Stomach (tissue), 9 donors: ENCODE measurements around the gene NATD1. TPM values are rescaled to one million over a fixed set of nuclear protein-coding genes. Genes with fewer than 3 reads are reported as not detected.

ENCODE experiments used
- DNase-seq, 2 donors: peaks; one replicate each; pipeline versions ENCODE4 v3.0.0 to v3.0.0-alpha.2; 2013 to 2019
- H3K27ac ChIP-seq, 5 donors: fragments of 200-600 bp in 4 of 5; sonication (generic) in 4 of 5; one replicate each; pipeline ENCODE4 v1.5.1; 2013 to 2019; ENCODE audit warnings: mild to moderate bottlenecking in 1 of 5, moderate library complexity in 1 of 5
- H3K27me3 ChIP-seq, 3 donors: fragments of 200-600 bp; sonication (generic); one replicate each; pipeline ENCODE4 v1.5.1; 2017 to 2019; ENCODE audit warnings: mixed run types in 1 of 3
- H3K36me3 ChIP-seq, 4 donors: fragments of 200-600 bp; sonication (generic); 1 replicate in 3 of 4; 2 replicates in 1 of 4; pipeline ENCODE4 v1.5.1; 2016 to 2019
- H3K4me1 ChIP-seq, 4 donors: fragments of 200-600 bp; sonication (generic); one replicate each; pipeline ENCODE4 v1.5.1; 2016 to 2019
- H3K4me3 ChIP-seq, 4 donors: fragments of 200-600 bp; sonication (generic) in 3 of 4; one replicate each; pipeline ENCODE4 v1.5.1; 2016 to 2019; ENCODE audit warnings: mild to moderate bottlenecking in 1 of 4
- H3K9me3 ChIP-seq, 4 donors: fragments of 200-600 bp; sonication (generic); one replicate each; pipeline ENCODE4 v1.5.1; 2016 to 2019
- EP300 ChIP-seq: sonication (generic); formaldehyde crosslinking; IDR thresholded peaks from one replicate; pipeline ENCODE4 v1.6.1; 2017; ENCODE audit warnings: antibody characterized with exemption
- POLR2A ChIP-seq, 4 donors: fragments of 450-650 bp; IDR thresholded peaks; one replicate each; pipeline ENCODE4 v1.6.1; 2016; ENCODE audit warnings: antibody characterized with exemption in 4 of 4, control low read depth in 2 of 4, mild to moderate bottlenecking in 1 of 4, moderate library complexity in 1 of 4
- POLR2AphosphoS5 ChIP-seq, 3 donors: sonication (generic); formaldehyde crosslinking; IDR thresholded peaks; one replicate each; pipeline ENCODE4 v1.6.1; 2016; ENCODE audit warnings: antibody characterized with exemption in 3 of 3
- WGBS, 5 donors: extraction: QIAGEN DNeasy Blood & Tissue Kit in 3 of 5; methylation state at CpG; one replicate each; pipeline versions ENCODE4 v1.1.5 to v1.1.7; 2013 to 2018; 5-methylcytosine and 5-hydroxymethylcytosine counted together
- intact Hi-C: fragments of 100-400 bp; cut with DNase I; formaldehyde crosslinking; loops from one replicate; pipeline ENCODE4 v1.15.1; 2023; ENCODE audit warnings: low total_unique reads
- polyA plus RNA-seq, 3 donors: library from polyadenylated mRNA; stranded (reverse); fragments of 200-250 nt; gene quantifications; one replicate each; pipeline ENCODE4 v1.2.3, GENCODE V29; 2013
- total RNA-seq, 5 donors: library from RNA; depleted of rRNA; stranded (reverse); fragments of >200 nt; gene quantifications; one replicate each; pipeline versions ENCODE4 v1.1.0 to v1.2.3, GENCODE V29; 2014 to 2016
- TF ChIP-seq, protein P1 (sequence below), 7 experiments: fragments of 450-650 bp in 4 of 7; fragments of 200-600 bp in 3 of 7; sonication (generic) in 3 of 7; IDR thresholded peaks; one replicate each; pipeline ENCODE4 v1.5.1; 2016 to 2019; ENCODE audit warnings: antibody characterized with exemption in 7 of 7, control low read depth in 2 of 7, mild to moderate bottlenecking in 1 of 7
- donor health status: healthy with polysubstance abuse.
- donor health status: Bipolar disorder and iron deficiency.
- donor health status: healthy.

Gene NATD1
- total and polyA plus RNA-seq, 8 donors: 2.2 to 9.0 (median 4.3) TPM

DNA sequence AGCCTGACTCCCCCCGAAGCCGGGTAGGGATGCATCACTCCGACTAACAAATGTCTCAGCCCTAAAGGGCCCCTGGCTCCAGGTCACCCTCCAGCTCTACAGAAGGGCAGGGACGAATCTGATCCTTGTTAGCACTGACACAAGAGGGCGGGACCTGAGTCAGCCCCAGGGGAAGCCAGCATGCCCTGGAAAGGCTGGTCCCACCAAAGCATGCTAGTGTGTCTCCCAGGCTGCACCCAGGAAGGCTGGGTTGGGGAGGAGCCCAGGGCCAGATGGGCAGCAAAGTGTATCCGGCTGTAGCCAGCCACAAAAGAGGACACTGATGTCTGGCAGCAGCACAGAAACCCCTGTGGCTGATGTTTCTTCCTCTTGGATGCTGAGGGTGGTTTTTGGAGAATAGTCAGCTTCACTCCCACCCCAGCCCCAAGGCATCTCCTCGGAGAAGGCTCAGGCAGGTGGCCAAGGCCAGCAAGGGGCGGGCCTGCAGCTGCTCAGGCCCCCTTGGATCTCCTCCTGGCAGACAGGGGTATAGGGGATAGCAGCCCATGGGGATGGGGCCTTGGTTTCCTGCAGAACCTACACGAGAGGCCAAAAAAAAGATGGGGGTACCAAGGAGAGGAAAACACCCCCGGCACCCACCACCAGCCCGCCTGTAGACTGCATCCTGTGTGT lies 11.0 kb downstream of the NATD1 start:
- H3K36me3 ChIP-seq: peaks cover 0 to 34% (median 29%) of the 10 kb centered on the region in 4 donors
- H3K27me3 ChIP-seq: no peaks in the 10 kb centered on the region
- peaks cover 0 to 8% (median 0%) of the 10 kb centered on the region in 4 donors for H3K4me1 ChIP-seq
- DNase-seq: no peak
- H3K9me3 ChIP-seq: no peaks in the 10 kb centered on the region
- TF ChIP-seq EP300: no peak
- TF ChIP-seq POLR2A (IDR thresholded peaks at IDR 0.05): no peak
- no peak overlapping the region for H3K27ac ChIP-seq
- intact Hi-C loops: no loop called here
- H3K4me3 ChIP-seq: no peak overlapping the region
- 70 to 84% (median 76%) methylated on average over 7 to 11 of the region's 11 CpGs for WGBS, 5 donors

DNA sequence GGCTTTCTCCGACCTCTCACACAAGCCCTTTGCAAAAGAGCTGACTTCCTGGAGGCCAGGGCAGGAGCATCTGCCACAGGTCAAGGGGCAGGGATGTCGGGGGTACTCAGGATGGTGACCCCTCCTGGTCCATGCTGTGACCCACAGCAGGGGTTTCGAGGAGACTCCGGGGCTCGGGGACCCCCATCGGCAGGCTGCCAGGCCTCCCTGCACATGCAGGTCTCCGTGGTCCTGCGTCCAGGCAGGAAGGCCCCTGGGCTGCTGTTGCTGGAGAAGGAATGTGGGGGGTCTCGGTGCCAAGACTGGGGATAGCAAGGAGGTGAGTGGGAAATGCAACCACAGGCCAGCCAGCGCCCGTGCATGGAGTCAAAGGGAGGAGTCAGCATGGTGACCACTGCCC lies 11.6 kb downstream of the NATD1 start:
- Histone ChIP-seq H3K4me3 (no peak overlapping the region), H3K27ac (no peak overlapping the region), H3K4me1 (peaks cover 0 to 8% (median 0%) of the 10 kb centered on the region in 4 donors), H3K9me3 (no peaks in the 10 kb centered on the region), H3K27me3 (no peaks in the 10 kb centered on the region), H3K36me3 (peaks cover 0 to 31% (median 29%) of the 10 kb centered on the region in 4 donors)
- intact Hi-C loops: no loop called here
- TF ChIP-seq, protein P1, sequence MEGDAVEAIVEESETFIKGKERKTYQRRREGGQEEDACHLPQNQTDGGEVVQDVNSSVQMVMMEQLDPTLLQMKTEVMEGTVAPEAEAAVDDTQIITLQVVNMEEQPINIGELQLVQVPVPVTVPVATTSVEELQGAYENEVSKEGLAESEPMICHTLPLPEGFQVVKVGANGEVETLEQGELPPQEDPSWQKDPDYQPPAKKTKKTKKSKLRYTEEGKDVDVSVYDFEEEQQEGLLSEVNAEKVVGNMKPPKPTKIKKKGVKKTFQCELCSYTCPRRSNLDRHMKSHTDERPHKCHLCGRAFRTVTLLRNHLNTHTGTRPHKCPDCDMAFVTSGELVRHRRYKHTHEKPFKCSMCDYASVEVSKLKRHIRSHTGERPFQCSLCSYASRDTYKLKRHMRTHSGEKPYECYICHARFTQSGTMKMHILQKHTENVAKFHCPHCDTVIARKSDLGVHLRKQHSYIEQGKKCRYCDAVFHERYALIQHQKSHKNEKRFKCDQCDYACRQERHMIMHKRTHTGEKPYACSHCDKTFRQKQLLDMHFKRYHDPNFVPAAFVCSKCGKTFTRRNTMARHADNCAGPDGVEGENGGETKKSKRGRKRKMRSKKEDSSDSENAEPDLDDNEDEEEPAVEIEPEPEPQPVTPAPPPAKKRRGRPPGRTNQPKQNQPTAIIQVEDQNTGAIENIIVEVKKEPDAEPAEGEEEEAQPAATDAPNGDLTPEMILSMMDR (IDR thresholded peaks at IDR 0.05): no peak
- TF ChIP-seq EP300: no peak
- TF ChIP-seq POLR2AphosphoS5 (IDR thresholded peaks at IDR 0.05): no peak
- TF ChIP-seq POLR2A (IDR thresholded peaks at IDR 0.05): no peak
- DNase-seq: no peak
- WGBS, 5 donors: 83 to 88% (median 86%) methylated on average over 9 to 11 of the region's 11 CpGs

DNA sequence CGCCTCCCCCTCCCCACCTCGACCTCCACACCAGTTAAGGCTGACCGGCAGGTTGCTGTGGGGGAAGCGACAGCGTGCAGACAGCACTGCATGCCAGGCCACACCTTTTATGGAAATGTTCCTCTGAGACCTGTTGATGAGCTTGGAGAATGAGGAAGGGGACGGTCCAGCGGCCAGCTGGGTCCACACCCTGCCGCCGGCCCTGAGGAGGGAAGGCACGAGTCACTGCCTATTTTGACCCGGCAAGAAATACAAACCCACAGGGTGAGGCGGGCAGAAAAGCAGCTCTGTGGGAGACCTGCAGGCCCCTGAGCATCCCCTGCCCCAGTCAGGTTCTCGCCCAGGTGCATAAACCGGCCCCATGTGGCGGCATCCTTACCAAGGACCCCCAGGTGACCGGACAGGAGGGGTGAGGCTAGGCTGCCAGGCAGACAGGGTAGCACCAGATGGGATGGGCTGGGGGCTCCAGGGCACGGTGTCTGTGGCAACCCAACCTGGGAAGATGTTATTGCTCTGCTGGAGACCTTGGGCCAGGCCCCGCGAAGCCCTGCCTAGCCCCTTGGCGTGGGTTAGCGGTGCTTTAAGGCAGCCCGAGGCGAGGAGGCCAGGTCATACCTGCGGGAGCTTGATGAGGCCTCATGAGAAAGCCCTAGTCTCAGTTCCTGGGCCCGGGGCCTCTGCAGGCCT lies 12.7 kb downstream of the NATD1 start:
- Histone ChIP-seq H3K4me3 (no peak overlapping the region), H3K27ac (no peak overlapping the region), H3K4me1 (peaks cover 0 to 5% (median 0%) of the 10 kb centered on the region in 4 donors), H3K27me3 (no peaks in the 10 kb centered on the region), H3K9me3 (no peaks in the 10 kb centered on the region), H3K36me3 (peaks cover 0 to 31% (median 29%) of the 10 kb centered on the region in 4 donors)
- no peak for TF ChIP-seq POLR2A (IDR thresholded peaks at IDR 0.05)
- no peak for DNase-seq
- intact Hi-C loops: no loop called here
- WGBS, 5 donors: 69 to 78% (median 74%) methylated on average over 14 to 25 of the region's 25 CpGs

DNA sequence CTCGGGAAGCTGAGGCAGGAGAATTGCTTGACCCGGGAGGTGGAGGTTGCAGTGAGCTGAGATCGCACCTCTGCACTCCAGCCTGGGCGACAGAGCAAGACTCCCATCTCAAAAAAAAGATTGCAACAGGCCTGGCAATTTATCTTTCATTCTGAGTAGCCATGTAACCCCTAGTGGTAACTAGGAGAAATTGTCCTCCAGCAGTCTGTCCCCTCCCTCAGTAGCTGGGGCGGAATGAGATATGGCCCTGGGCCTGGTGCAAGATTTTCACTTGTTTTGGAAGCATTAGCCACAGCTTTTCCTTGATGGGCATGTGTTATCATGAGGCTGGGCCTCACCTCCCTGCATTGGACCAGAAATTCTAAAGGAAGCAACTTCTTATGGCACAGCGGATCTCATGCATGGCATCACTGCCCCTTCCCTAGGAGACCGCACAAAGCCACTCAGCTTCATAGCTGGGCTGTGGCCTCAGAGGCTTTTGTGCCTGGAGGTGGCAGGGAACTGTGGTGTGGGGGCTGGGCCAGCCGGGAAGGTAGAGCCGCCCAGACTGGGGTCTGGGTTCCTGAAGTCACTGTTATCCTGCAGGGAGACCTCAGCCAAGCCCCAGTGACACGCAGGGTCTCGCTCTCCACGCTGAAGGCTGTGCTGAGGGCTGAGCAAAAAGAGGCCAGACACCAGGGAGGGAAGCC lies 13.4 kb downstream of the NATD1 start:
- Histone ChIP-seq H3K27ac (no peak overlapping the region), H3K9me3 (no peaks in the 10 kb centered on the region), H3K36me3 (peaks cover 0 to 31% (median 29%) of the 10 kb centered on the region in 4 donors), H3K4me1 (peaks cover 0 to 3% (median 0%) of the 10 kb centered on the region in 4 donors), H3K27me3 (no peaks in the 10 kb centered on the region), H3K4me3 (no peak overlapping the region)
- DNase-seq: no peak
- WGBS, 5 donors: 68 to 78% (median 70%) methylated on average over 12 of the region's 12 CpGs
- intact Hi-C loops: no loop called here
- TF ChIP-seq POLR2AphosphoS5 (IDR thresholded peaks at IDR 0.05): no peak
- TF ChIP-seq, protein P1 (IDR thresholded peaks at IDR 0.05): peak in 3 of 7 experiments; percentile 10 to 34 (median 32)
- no peak for TF ChIP-seq EP300
- no peak for TF ChIP-seq POLR2A (IDR thresholded peaks at IDR 0.05)

DNA sequence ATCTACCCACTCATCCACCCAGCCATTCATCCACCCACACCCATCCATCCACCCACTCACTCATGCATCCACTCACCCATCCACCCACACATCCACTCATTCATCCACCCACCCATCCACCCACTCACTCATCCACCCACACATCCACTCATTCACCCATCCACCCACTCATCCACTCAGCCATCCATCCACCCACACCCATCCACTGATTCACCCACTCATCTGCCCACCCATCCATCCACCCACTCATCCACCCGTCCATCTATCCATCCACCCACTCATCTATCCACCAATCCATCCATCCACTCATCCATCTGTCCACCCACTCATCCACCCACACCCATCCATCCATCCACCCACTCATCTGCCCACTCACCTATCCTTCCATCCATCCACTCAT lies 17.3 kb downstream of the NATD1 start:
- Histone ChIP-seq H3K4me1 (no peaks in the 10 kb centered on the region), H3K36me3 (peaks cover 0 to 2% (median 0%) of the 10 kb centered on the region in 4 donors), H3K27me3 (no peaks in the 10 kb centered on the region), H3K4me3 (no peak overlapping the region), H3K27ac (no peak overlapping the region), H3K9me3 (peaks cover 0 to 4% (median 0%) of the 10 kb centered on the region in 4 donors)
- TF ChIP-seq EP300: no peak
- TF ChIP-seq, protein P1 (IDR thresholded peaks at IDR 0.05): no peak
- TF ChIP-seq POLR2AphosphoS5 (IDR thresholded peaks at IDR 0.05): no peak
- no peak for TF ChIP-seq POLR2A (IDR thresholded peaks at IDR 0.05)
- intact Hi-C loops: no loop called here
- DNase-seq: no peak
- 69 to 89% (median 79%) methylated on average over 1 of the region's 1 CpG for WGBS, 5 donors
